Neural progenitor cell (in vitro differentiated cells): ENCODE results near the gene S100A7A.

Experiments used
- CTCF ChIP-seq: fragments of 200-600 bp; sonication (generic); IDR thresholded peaks from 2 replicates; pipeline ENCODE4 v1.5.1; 2017; ENCODE audit warnings: antibody characterized with exemption, mild to moderate bottlenecking
- EZH2 ChIP-seq: fragments of 200-600 bp; sonication (generic); IDR thresholded peaks from 2 replicates; pipeline ENCODE4 v1.6.1; 2017; ENCODE audit warnings: antibody characterized with exemption, mild to moderate bottlenecking, moderate library complexity
- EZH2phosphoT487 ChIP-seq: fragments of 200-600 bp; sonication (generic); IDR thresholded peaks from 2 replicates; pipeline ENCODE4 v1.6.1; 2017; ENCODE audit warnings: antibody characterized with exemption

- TF ChIP-seq CTCF, result peak; percentile 35
- no peak for TF ChIP-seq EZH2
- TF ChIP-seq EZH2phosphoT487, result no peak
These were observed 22.4 kb upstream of the S100A7A start for GRCh38 chr1:153393926-153394325.
